Esophagus muscularis mucosa (tissue), 4 donors: ENCODE measurements around the gene HELZ.
"Not testable (repeated sequence)": the region's sequence is repeated elsewhere in the genome, so short reads cannot be mapped to it uniquely, and the experiment has no call there.

ENCODE experiments used
- CTCF ChIP-seq, 3 experiments: fragments of 200-600 bp in 2 of 3; fragments of 450-650 bp in 1 of 3; sonication (generic) in 2 of 3; IDR thresholded peaks; one replicate each; pipeline ENCODE4 v1.5.1; 2017 to 2019; ENCODE audit warnings: antibody characterized with exemption in 3 of 3, mild to moderate bottlenecking in 2 of 3, moderate library complexity in 1 of 3
- EP300 ChIP-seq: sonication (generic); formaldehyde crosslinking; IDR thresholded peaks from one replicate; pipeline ENCODE4 v1.6.1; 2017; ENCODE audit warnings: antibody characterized with exemption
- POLR2A ChIP-seq: fragments of 450-650 bp; IDR thresholded peaks from one replicate; pipeline ENCODE4 v1.6.1; 2017; ENCODE audit warnings: antibody characterized with exemption, moderate library complexity, mild to moderate bottlenecking, low read depth
- POLR2AphosphoS5 ChIP-seq, 2 donors: sonication (generic); formaldehyde crosslinking; IDR thresholded peaks; one replicate each; pipeline ENCODE4 v1.6.1; 2017; ENCODE audit warnings: antibody characterized with exemption in 2 of 2

GRCh38 chr17:67197023-67197422, 48.0 kb downstream of the HELZ start:
- not testable (repeated sequence) for TF ChIP-seq CTCF (IDR thresholded peaks at IDR 0.05); POLR2AphosphoS5 (IDR thresholded peaks at IDR 0.05); EP300; POLR2A
